MM.1S (cell line): ENCODE data around the gene ZBTB5.

Experiments used
- DNase-seq: peaks from one replicate; pipeline ENCODE4 v3.0.0-alpha.2; 2015
- H2AFZ ChIP-seq: fragments of 300-600 bp; sonication (generic); 2 replicates; pipeline ENCODE4 v1.6.0; 2016; ENCODE audit warnings: antibody characterized with exemption, low read length
- H3F3A ChIP-seq: fragments of 300-600 bp; sonication (generic); 2 replicates; pipeline ENCODE4 v1.6.1; 2016; ENCODE audit warnings: mild to moderate bottlenecking, antibody characterized with exemption, low read length, moderate library complexity, mixed read lengths; ENCODE audit not compliant: insufficient read depth
- H3K27ac ChIP-seq: fragments of 300-600 bp; sonication (generic); 2 replicates; pipeline ENCODE4 v1.5.1; 2016; ENCODE audit warnings: mild to moderate bottlenecking, low read length
- H3K27me3 ChIP-seq: fragments of 300-600 bp; sonication (generic); replicated peaks from 2 replicates; pipeline ENCODE4 v1.6.0; 2016; ENCODE audit warnings: low read length; ENCODE audit not compliant: insufficient read depth
- H3K36me3 ChIP-seq: fragments of 300-600 bp; sonication (generic); replicated peaks from 2 replicates; pipeline ENCODE4 v1.6.1; 2016; ENCODE audit warnings: mild to moderate bottlenecking, low read length, mixed read lengths; ENCODE audit not compliant: insufficient read depth
- H3K4me1 ChIP-seq: fragments of 300-600 bp; sonication (generic); 2 replicates; pipeline ENCODE4 v1.6.1; 2016; ENCODE audit warnings: low read length, mixed read lengths
- H3K4me2 ChIP-seq: fragments of 300-600 bp; sonication (generic); 2 replicates; pipeline ENCODE4 v1.6.0; 2016; ENCODE audit warnings: low read depth, low read length
- H3K4me3 ChIP-seq: fragments of 300-600 bp; sonication (generic); 2 replicates; pipeline ENCODE4 v1.5.1; 2016; ENCODE audit warnings: low read length, mixed read lengths
- H3K79me2 ChIP-seq: fragments of 300-600 bp; sonication (generic); 2 replicates; pipeline ENCODE4 v1.6.1; 2016; ENCODE audit warnings: mixed run types, low read length, mixed read lengths
- H3K9ac ChIP-seq: fragments of 300-600 bp; sonication (generic); 2 replicates; pipeline ENCODE4 v1.6.1; 2016; ENCODE audit warnings: low read length, mixed read lengths
- H3K9me2 ChIP-seq: fragments of 300-600 bp; sonication (generic); replicated peaks from 2 replicates; pipeline ENCODE4 v1.6.1; 2016; ENCODE audit warnings: mild to moderate bottlenecking, low read length, mixed read lengths; ENCODE audit not compliant: insufficient read depth
- H3K9me3 ChIP-seq: fragments of 300-600 bp; sonication (generic); replicated peaks from 2 replicates; pipeline ENCODE4 v1.6.1; 2016; ENCODE audit warnings: mild to moderate bottlenecking, low read length, mixed read lengths; ENCODE audit not compliant: insufficient read depth
- H4K20me1 ChIP-seq: fragments of 300-600 bp; sonication (generic); 2 replicates; pipeline ENCODE4 v1.6.1; 2016; ENCODE audit warnings: mild to moderate bottlenecking, low read length, moderate library complexity, mixed read lengths; ENCODE audit not compliant: insufficient read depth
- CTCF ChIP-seq: fragments of 300-600 bp; sonication (generic); IDR thresholded peaks from 2 replicates; pipeline ENCODE4 v1.5.1; 2016; ENCODE audit warnings: antibody characterized with exemption, low read length, mixed read lengths
- EZH2 ChIP-seq: fragments of 300-600 bp; sonication (generic); optimal IDR thresholded peaks from 2 replicates; pipeline ENCODE3; 2017; ENCODE audit warnings: low read depth, mild to moderate bottlenecking, antibody characterized with exemption, low read length, mixed read lengths
- EZH2phosphoT487 ChIP-seq: fragments of 300-600 bp; sonication (generic); IDR thresholded peaks from 2 replicates; pipeline ENCODE4 v1.6.1; 2018; ENCODE audit warnings: antibody characterized with exemption, low read length

The ZBTB5 gene

GRCh38 chr9:37444890-37445289 lies 20.4 kb downstream of the ZBTB5 start:
- no peaks in the 10 kb centered on the region for H3K9me3 ChIP-seq
- H3K9ac ChIP-seq, result no peak overlapping the region
- 0 out of 2 replicates have a peak, but pooled peaks cover 8% of the 10 kb centered on the region for H3F3A ChIP-seq
- no peaks in the 10 kb centered on the region for H3K27me3 ChIP-seq
- TF ChIP-seq EZH2phosphoT487, result no peak
- TF ChIP-seq EZH2, result no peak
- no peak for TF ChIP-seq CTCF
- no peaks in the 10 kb centered on the region for H3K9me2 ChIP-seq
- peaks cover 32% of the 10 kb centered on the region for H3K79me2 ChIP-seq
- H3K36me3 ChIP-seq, result no peaks in the 10 kb centered on the region
- no peak for DNase-seq
- H2AFZ ChIP-seq, result no peak overlapping the region
- no peak overlapping the region for H3K4me3 ChIP-seq
- no peaks in the 10 kb centered on the region for H4K20me1 ChIP-seq
- H3K4me2 ChIP-seq, result no peak overlapping the region
- H3K27ac ChIP-seq, result no peak overlapping the region
- H3K4me1 ChIP-seq, result peaks cover 25% of the 10 kb centered on the region

- Histone ChIP-seq H3K4me1 (peaks cover 25% of the 10 kb centered on the region), H3K4me3 (no peak overlapping the region), H3K9me2 (no peaks in the 10 kb centered on the region), H3K27me3 (no peaks in the 10 kb centered on the region), H3K36me3 (peaks cover 5% of the 10 kb centered on the region; the same call in 1 of the 2 replicates), H2AFZ (no peak overlapping the region), H3K9ac (no peak overlapping the region), H4K20me1 (no peaks in the 10 kb centered on the region), H3K27ac (no peak overlapping the region), H3K79me2 (peaks cover 41% of the 10 kb centered on the region), H3K4me2 (no peak overlapping the region), H3F3A (0 out of 2 replicates have a peak, but pooled peaks cover 8% of the 10 kb centered on the region), H3K9me3 (no peaks in the 10 kb centered on the region)
- TF ChIP-seq CTCF, result no peak
- no peak for TF ChIP-seq EZH2phosphoT487
- DNase-seq, result no peak
Measured at GRCh38 chr9:37443566-37443965, 21.7 kb downstream of the ZBTB5 start.

- Histone ChIP-seq H3K36me3 (peaks cover 5% of the 10 kb centered on the region; the same call in 1 of the 2 replicates), H4K20me1 (no peaks in the 10 kb centered on the region), H3F3A (0 out of 2 replicates have a peak, but pooled peaks cover 8% of the 10 kb centered on the region), H3K79me2 (peaks cover 41% of the 10 kb centered on the region), H3K4me1 (peaks cover 25% of the 10 kb centered on the region), H3K27me3 (no peaks in the 10 kb centered on the region), H3K9me3 (no peaks in the 10 kb centered on the region), H3K4me2 (no peak overlapping the region), H3K27ac (no peak overlapping the region; the same call in 1 of the 2 replicates), H3K9ac (no peak overlapping the region), H2AFZ (no peak overlapping the region), H3K9me2 (no peaks in the 10 kb centered on the region), H3K4me3 (no peak overlapping the region)
- TF ChIP-seq EZH2 (no peak), CTCF (no peak), EZH2phosphoT487 (no peak)
- DNase-seq, result no peak
Measured at GRCh38 chr9:37442556-37442955, 22.7 kb downstream of the ZBTB5 start.
